IMR-90 (cell line): Measurements from ENCODE around the gene TMSB10. TPM values are rescaled to one million over a fixed set of nuclear protein-coding genes. Genes with fewer than 3 reads are reported as not detected.
A peak's percentile ranks its signal among the peaks of the same experiment; 100 is the strongest.

Experiments
- ATAC-seq: fragments of 200-7000 bp; cut with Tn5 transposase; 2 replicates; pipeline ENCODE4 v1.9.1; 2020; ENCODE audit warnings: low read depth, mild to moderate bottlenecking, moderate library complexity
- BruUV-seq: library from RNA; stranded (reverse); fragments of 400-500 nt; replicated peaks from 2 replicates; lab custom pipeline; 2021; lab: Mats Ljungman, UMichigan
- CTCF ChIA-PET: fragments of 300-600 bp; formaldehyde crosslinking; extraction: SDS; loops from one replicate; lab custom pipeline; 2021; ENCODE audit warnings: antibody characterized with exemption; lab: Yijun Ruan, JAX
- POLR2A ChIA-PET: fragments of 300-600 bp; sonication (Branson Sonifier 250); formaldehyde crosslinking; loops from one replicate; lab custom pipeline; 2022; ENCODE audit warnings: antibody characterized with exemption; ENCODE audit not compliant: unreplicated experiment; lab: Charles Lee
- DNase-seq: peaks from one replicate; pipeline ENCODE4 v3.0.0; 2013
- H2AFZ ChIP-seq: replicated peaks from 2 replicates; pipeline ENCODE3; 2013; ENCODE audit warnings: low read length, mild to moderate bottlenecking; ENCODE audit not compliant: poor library complexity
- H2AK5ac ChIP-seq: 2 replicates; pipeline ENCODE4 v1.6.1; 2013; ENCODE audit warnings: low read depth, low read length, inconsistent platforms
- H2AK9ac ChIP-seq: replicated peaks from 2 replicates; pipeline ENCODE3; 2013; ENCODE audit warnings: mild to moderate bottlenecking, low read depth, low read length, moderate library complexity; ENCODE audit not compliant: poor library complexity
- H2BK120ac ChIP-seq: 2 replicates; pipeline ENCODE4 v1.6.1; 2013; ENCODE audit warnings: low read depth, low read length, inconsistent platforms
- H2BK15ac ChIP-seq: 3 replicates; pipeline ENCODE4 v1.6.1; 2013; ENCODE audit warnings: low read depth, low read length, inconsistent platforms
- H2BK20ac ChIP-seq: 2 replicates; pipeline ENCODE4 v1.6.1; 2013; ENCODE audit warnings: low read depth, mild to moderate bottlenecking, inconsistent platforms, low read length, moderate library complexity
- H2BK5ac ChIP-seq: 2 replicates; pipeline ENCODE4 v1.6.1; 2013; ENCODE audit warnings: mild to moderate bottlenecking, low read depth, low read length, inconsistent platforms; ENCODE audit not compliant: poor library complexity, severe bottlenecking
- H3K14ac ChIP-seq: replicated peaks from 2 replicates; pipeline ENCODE4 v1.6.1; 2013; ENCODE audit warnings: low read depth, low read length, inconsistent platforms
- H3K18ac ChIP-seq: 2 replicates; pipeline ENCODE4 v1.6.1; 2013; ENCODE audit warnings: low read depth, low read length, control low read depth
- H3K23ac ChIP-seq: 2 replicates; pipeline ENCODE4 v1.6.1; 2013; ENCODE audit warnings: low read depth, low read length, inconsistent platforms
- H3K27ac ChIP-seq: 2 replicates; pipeline ENCODE4 v1.5.1; 2013; ENCODE audit warnings: mild to moderate bottlenecking, control low read depth, low read length; ENCODE audit not compliant: insufficient read depth
- H3K27me3 ChIP-seq: 2 replicates; pipeline ENCODE4 v1.6.1; 2013; ENCODE audit warnings: low read length; ENCODE audit not compliant: control insufficient read depth, insufficient read depth
- H3K36me3 ChIP-seq: 2 replicates; pipeline ENCODE4 v1.6.1; 2013; ENCODE audit warnings: low read length, mixed read lengths; ENCODE audit not compliant: control insufficient read depth, insufficient read depth
- H3K4ac ChIP-seq: 2 replicates; pipeline ENCODE4 v1.6.1; 2013; ENCODE audit warnings: low read depth, low read length, inconsistent platforms
- H3K4me1 ChIP-seq: 2 replicates; pipeline ENCODE4 v1.6.1; 2013; ENCODE audit warnings: low read length, mixed read lengths; ENCODE audit not compliant: control insufficient read depth, insufficient read depth
- H3K4me2 ChIP-seq: 2 replicates; pipeline ENCODE4 v1.6.1; 2013; ENCODE audit warnings: low read depth, mild to moderate bottlenecking, control low read depth, low read length, moderate library complexity
- H3K4me3 ChIP-seq: 2 replicates; pipeline ENCODE4 v1.5.1; 2013; ENCODE audit warnings: low read depth, mild to moderate bottlenecking, control low read depth, low read length, moderate library complexity; ENCODE audit not compliant: insufficient read depth
- H3K56ac ChIP-seq: 2 replicates; pipeline ENCODE4 v1.6.1; 2013; ENCODE audit warnings: low read length, inconsistent platforms; ENCODE audit not compliant: insufficient read depth; ENCODE audit errors: extremely low read depth
- H3K79me1 ChIP-seq, 2 experiments: 2 replicates each; pipeline ENCODE4 v1.6.1; 2013; ENCODE audit warnings: low read length in 2 of 2, inconsistent platforms in 1 of 2, low read depth in 1 of 2
- H3K9ac ChIP-seq: 2 replicates; pipeline ENCODE4 v1.6.1; 2013; ENCODE audit warnings: low read depth, low read length, control low read depth
- H3K9me1 ChIP-seq: 2 replicates; pipeline ENCODE4 v1.6.1; 2013; ENCODE audit warnings: low read length, inconsistent platforms; ENCODE audit not compliant: insufficient read depth
- H3K9me3 ChIP-seq: 2 replicates; pipeline ENCODE4 v1.6.1; 2013; ENCODE audit warnings: low read length; ENCODE audit not compliant: control insufficient read depth, insufficient read depth
- H4K20me1 ChIP-seq: 2 replicates; pipeline ENCODE4 v1.6.1; 2013; ENCODE audit warnings: low read length, inconsistent platforms; ENCODE audit not compliant: insufficient read depth
- H4K5ac ChIP-seq: 2 replicates; pipeline ENCODE4 v1.6.1; 2013; ENCODE audit warnings: mild to moderate bottlenecking, low read depth, low read length, control low read depth
- H4K8ac ChIP-seq, 2 experiments: 2 replicates each; pipeline ENCODE4 v1.6.1; 2013; ENCODE audit warnings: low read depth in 2 of 2, low read length in 2 of 2, control low read depth in 1 of 2, inconsistent platforms in 1 of 2
- H4K91ac ChIP-seq: 2 replicates; pipeline ENCODE4 v1.6.1; 2013; ENCODE audit warnings: low read depth, low read length, inconsistent platforms; ENCODE audit not compliant: insufficient read depth
- BHLHE40 ChIP-seq: fragments of 150-350 bp; IDR thresholded peaks from 2 replicates; pipeline ENCODE4 v1.6.1; 2016; ENCODE audit warnings: mild to moderate bottlenecking, low read depth, low read length
- CEBPB ChIP-seq: IDR thresholded peaks from 2 replicates; pipeline ENCODE4 v1.6.1; 2012; ENCODE audit warnings: low read depth, low read length, improper control_type of control experiment
- CHD1 ChIP-seq: IDR thresholded peaks from 2 replicates; pipeline ENCODE4 v1.6.1; 2012; ENCODE audit warnings: low read depth, low read length, improper control_type of control experiment
- CTCF ChIP-seq: conservative IDR thresholded peaks from 2 replicates; pipeline ENCODE4 v1.5.1; 2012; ENCODE audit warnings: mild to moderate bottlenecking, low read depth, low read length, improper control_type of control experiment
- ELK1 ChIP-seq: fragments of 150-350 bp; IDR thresholded peaks from 2 replicates; pipeline ENCODE4 v1.6.1; 2016; ENCODE audit warnings: low read depth, mild to moderate bottlenecking, low read length, moderate library complexity, borderline replicate concordance
- MAZ ChIP-seq: IDR thresholded peaks from 2 replicates; pipeline ENCODE4 v1.6.1; 2012; ENCODE audit warnings: low read depth, mild to moderate bottlenecking, low read length, improper control_type of control experiment, moderate library complexity, borderline replicate concordance
- MXI1 ChIP-seq: IDR thresholded peaks from 2 replicates; pipeline ENCODE4 v1.6.1; 2012; ENCODE audit warnings: low read depth, mild to moderate bottlenecking, low read length, moderate library complexity, borderline replicate concordance
- NFE2L2 ChIP-seq: fragments of 150-350 bp; IDR thresholded peaks from 2 replicates; pipeline ENCODE4 v1.6.1; 2016; ENCODE audit warnings: low read depth, mild to moderate bottlenecking, low read length
- POLR2A ChIP-seq: IDR thresholded peaks from 2 replicates; pipeline ENCODE4 v1.6.1; 2012; ENCODE audit warnings: mild to moderate bottlenecking, low read depth, low read length
- RFX5 ChIP-seq: IDR thresholded peaks from 2 replicates; pipeline ENCODE4 v1.8.0; 2012; ENCODE audit warnings: low read depth, mild to moderate bottlenecking, low read length, moderate library complexity
- SMC3 ChIP-seq: fragments of 150-350 bp; IDR thresholded peaks from 2 replicates; pipeline ENCODE4 v1.6.1; 2016; ENCODE audit warnings: low read depth, mild to moderate bottlenecking, antibody characterized with exemption, low read length, moderate library complexity
- dilution Hi-C: fragments of 300-500 bp; cut with HindIII; formaldehyde crosslinking; loops from one replicate; pipeline ENCODE4 v1.14.3; 2018; ENCODE audit warnings: low sequenced_read_pairs; ENCODE audit not compliant: unreplicated experiment
- in situ Hi-C: fragments of 300-500 bp; cut with MboI; formaldehyde crosslinking; loops from 3 replicates; pipeline ENCODE4 v1.14.3; 2019; ENCODE audit warnings: low sequenced_read_pairs, inconsistent platforms, mixed read lengths
- intact Hi-C: fragments of 100-400 bp; cut with micrococcal nuclease; formaldehyde crosslinking; loops from 2 replicates; pipeline ENCODE4 v1.10.0; 2022
- polyA plus RNA-seq, 3 experiments: library from polyadenylated mRNA; depleted of rRNA; stranded (reverse); fragments of >200 nt; gene quantifications; 2 replicates each; pipeline ENCODE4 v1.2.3, GENCODE V29; 2012; ENCODE audit warnings: low replicate concordance in 1 of 3
- total RNA-seq: library from RNA; depleted of rRNA; stranded (reverse); fragments of >200 nt; gene quantifications from 2 replicates; pipeline ENCODE4 v1.2.3, GENCODE V29; 2012
- TF ChIP-seq, protein P1 (sequence below): fragments of 150-350 bp; IDR thresholded peaks from 2 replicates; pipeline ENCODE4 v1.6.1; 2017; ENCODE audit warnings: mild to moderate bottlenecking, antibody characterized with exemption, low read length, low read depth

TMSB10 gene
- total and polyA plus RNA-seq, 2 of the 4 experiments (the other 2 are of a cell fraction) = 3,620 to 5,527 TPM

DNA sequence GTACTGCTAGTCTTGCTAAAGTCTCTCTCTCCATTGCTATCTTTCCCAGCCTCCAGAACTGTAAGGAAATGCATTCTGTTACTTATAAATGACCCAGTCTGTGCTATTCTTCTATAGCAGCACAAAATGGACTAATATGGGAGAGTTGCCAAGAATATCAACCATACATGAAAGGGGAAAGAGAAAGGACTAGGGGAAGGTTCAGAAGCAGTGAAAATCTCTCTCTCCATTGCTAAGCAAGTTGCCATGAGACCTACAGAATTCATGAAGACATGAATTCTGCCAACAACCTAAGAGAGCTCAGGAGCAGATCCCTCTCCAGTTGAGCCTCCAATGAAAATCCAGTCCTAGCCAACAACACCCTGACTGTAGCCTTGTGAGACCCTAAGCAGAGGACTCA lies 21.0 kb upstream of the TMSB10 start:
- no peak overlapping the region for H3K27ac ChIP-seq
- H3K9me3 ChIP-seq = no peaks in the 10 kb centered on the region
- H3K79me1 ChIP-seq = peaks cover 5 to 18% of the 10 kb centered on the region in 2 experiments; a peak in 3 of 4 replicates
- dilution Hi-C loops = no loop called here
- H2AFZ ChIP-seq = no peak overlapping the region
- H3K4ac ChIP-seq = peak overlapping the region; percentile 25; the same call in 1 of the 2 replicates
- peak overlapping the region; percentile 93; the same call in 2 of the 3 replicates for H2BK15ac ChIP-seq
- H3K23ac ChIP-seq = peak overlapping the region; percentile 17; the same call in 1 of the 2 replicates
- H2BK20ac ChIP-seq = peak overlapping the region; percentile 41; the same call in 1 of the 2 replicates
- no peaks in the 10 kb centered on the region for H4K20me1 ChIP-seq
- H2BK5ac ChIP-seq = peak overlapping the region; percentile 1
- no peak overlapping the region; the same call in 1 of the 2 replicates for H3K18ac ChIP-seq
- H3K9me1 ChIP-seq = peaks cover 11% of the 10 kb centered on the region; the same call in 1 of the 2 replicates
- H3K4me1 ChIP-seq = peaks cover 15% of the 10 kb centered on the region
- CTCF ChIA-PET = no interaction called here
- 0 out of 2 replicates have a peak overlapping the region, but pooled peaks have one; percentile 10 for H4K91ac ChIP-seq
- TF ChIP-seq RFX5 (no peak), MAZ (no peak), ELK1 (no peak), BHLHE40 (no peak), MXI1 (no peak), CTCF (no peak), CHD1 (no peak), CEBPB (no peak), NFE2L2 (no peak), POLR2A (no peak), SMC3 (no peak)
- TF ChIP-seq, protein P1, sequence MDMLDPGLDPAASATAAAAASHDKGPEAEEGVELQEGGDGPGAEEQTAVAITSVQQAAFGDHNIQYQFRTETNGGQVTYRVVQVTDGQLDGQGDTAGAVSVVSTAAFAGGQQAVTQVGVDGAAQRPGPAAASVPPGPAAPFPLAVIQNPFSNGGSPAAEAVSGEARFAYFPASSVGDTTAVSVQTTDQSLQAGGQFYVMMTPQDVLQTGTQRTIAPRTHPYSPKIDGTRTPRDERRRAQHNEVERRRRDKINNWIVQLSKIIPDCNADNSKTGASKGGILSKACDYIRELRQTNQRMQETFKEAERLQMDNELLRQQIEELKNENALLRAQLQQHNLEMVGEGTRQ = no peak
- POLR2A ChIA-PET = no interaction called here
- no peak for DNase-seq
- ATAC-seq = no peak
- in situ Hi-C loops = loop anchor here (5.0 kb wide), 1 partner anchor 392 kb away; no protein-coding TSS in a partner anchor
- peak overlapping the region; percentile 65 for H3K14ac ChIP-seq
- no peak overlapping the region; a peak in 1 of 4 replicates for H4K8ac ChIP-seq
- H2AK5ac ChIP-seq = peak overlapping the region; percentile 52; the same call in 1 of the 2 replicates
- H2AK9ac ChIP-seq = peak overlapping the region; percentile 15
- H4K5ac ChIP-seq = no peak overlapping the region
- no peaks in the 10 kb centered on the region for H3K27me3 ChIP-seq
- H3K56ac ChIP-seq = no peak overlapping the region
- BruUV-seq = no TSS peak
- H2BK120ac ChIP-seq = peak overlapping the region; percentile 9
- no peak overlapping the region for H3K9ac ChIP-seq
- intact Hi-C loops = no loop called here
- H3K4me3 ChIP-seq = no peak overlapping the region
- H3K36me3 ChIP-seq = no peaks in the 10 kb centered on the region
- no peak overlapping the region for H3K4me2 ChIP-seq
